Left ventricle myocardium superior (tissue), 1 donor: ENCODE data around the gene PHLDB2. TPM values are rescaled to one million over a fixed set of nuclear protein-coding genes. Genes with fewer than 3 reads are reported as not detected.

Experiments
- ATAC-seq: fragments of 200-7000 bp; cut with Tn5 transposase; one replicate; pipeline ENCODE4 v1.9.1; 2020; ENCODE audit warnings: mild to moderate bottlenecking, moderate library complexity
- DNase-seq: peaks from one replicate; pipeline ENCODE4 v3.0.0-alpha.2; 2020
- intact Hi-C: fragments of 100-400 bp; cut with micrococcal nuclease; formaldehyde crosslinking; loops from one replicate; pipeline ENCODE4 v1.11.0; 2022
- total RNA-seq: library from RNA; stranded (reverse); fragmentation: NEBNext Ultra II Directional; extraction: Animal tissue kit (Norgen Biotek cat#: 25700); gene quantifications from one replicate; pipeline ENCODE4 v1.2.1, GENCODE V29; 2021
- donor health status: DM: no; HTN: yes; CAD: no; lungs with severe emphysema.

Gene PHLDB2
- total RNA-seq, 1 donor from 2014 or later: 128 TPM

- intact Hi-C loops: no loop called here
- no peak for ATAC-seq
- no peak for DNase-seq
Observed at GRCh38 chr3:111975131-111975530, 116.1 kb downstream of the PHLDB2 start.

- DNase-seq: no peak
- intact Hi-C loops: no loop called here
- ATAC-seq: no peak
Observed at GRCh38 chr3:111976254-111976653, 117.2 kb downstream of the PHLDB2 start.

- ATAC-seq (peak; percentile 98), DNase-seq (peak; percentile 99)
- intact Hi-C loops: no loop called here
Observed at GRCh38 chr3:111978583-111979433, 119.7 kb downstream of the PHLDB2 start, which contains the start of gene ABHD10. Gene ABHD10, plus strand, starts transcription at chr3:111979026. Its CDS starts 36 bp downstream, at chr3:111979062.

- ATAC-seq (peak; percentile 10), DNase-seq (no peak)
- intact Hi-C loops: no loop called here
Observed at GRCh38 chr3:111979434-111980038, 120.5 kb downstream of the PHLDB2 start.

GRCh38 chr3:111980716-111981456, 121.8 kb downstream of the PHLDB2 start:
- ATAC-seq (no peak), DNase-seq (no peak)
- intact Hi-C loops: no loop called here

DNA sequence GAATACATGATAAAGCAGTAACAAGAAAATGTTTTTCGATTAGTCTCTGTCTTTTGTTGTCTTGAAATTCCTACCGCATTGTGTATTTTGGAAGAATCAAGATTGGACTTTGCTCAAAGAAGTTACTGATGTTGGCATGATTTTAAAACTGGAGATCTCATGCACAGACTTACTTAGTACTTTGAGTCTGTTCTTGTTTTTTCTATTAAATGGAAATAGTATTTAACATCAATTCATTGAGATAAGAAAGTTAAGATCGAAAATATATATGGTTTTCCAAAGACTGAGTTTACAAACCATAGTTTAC, 122.3 kb downstream of the PHLDB2 start:
- intact Hi-C loops: no loop called here
- no peak for ATAC-seq
- no peak for DNase-seq

GRCh38 chr3:111984636-111985298, 125.7 kb downstream of the PHLDB2 start:
- ATAC-seq: no peak
- no peak for DNase-seq
- intact Hi-C loops: no loop called here

GRCh38 chr3:111986800-111987199, 127.7 kb downstream of the PHLDB2 start:
- DNase-seq: no peak
- intact Hi-C loops: no loop called here
- no peak for ATAC-seq

GRCh38 chr3:111989061-111989678, 130.1 kb downstream of the PHLDB2 start:
- ATAC-seq: peak; percentile 82
- intact Hi-C loops: no loop called here
- no peak for DNase-seq

DNA sequence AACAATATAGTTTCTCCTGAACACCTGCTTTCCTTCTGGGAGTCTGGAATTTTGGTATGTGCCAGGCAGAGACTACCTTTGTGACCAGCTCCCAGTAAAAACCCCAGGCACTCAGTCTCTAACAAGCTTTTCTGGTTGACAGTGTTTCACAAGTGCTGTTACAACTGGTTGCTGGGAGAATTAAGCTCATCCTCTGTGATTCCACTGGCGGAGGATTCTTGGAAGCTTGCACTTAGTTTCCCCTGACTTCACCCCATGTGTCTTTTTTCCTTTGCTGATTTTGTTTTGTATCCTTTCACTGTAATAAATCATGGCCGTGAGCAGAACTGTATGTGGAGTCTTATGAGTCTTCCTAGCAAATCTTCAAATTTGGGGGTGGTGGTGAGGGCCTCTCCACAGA, 134.0 kb downstream of the PHLDB2 start:
- intact Hi-C loops: no loop called here
- DNase-seq (no peak), ATAC-seq (no peak)

GRCh38 chr3:111998636-111999483, 139.8 kb downstream of the PHLDB2 start, which contains the start of gene TAGLN3:
Gene TAGLN3, plus strand, starts transcription at chr3:111998922. Its CDS starts 501 bp downstream, at chr3:111999423.
- DNase-seq (no peak), ATAC-seq (peak; percentile 62)
- intact Hi-C loops: no loop called here

DNA sequence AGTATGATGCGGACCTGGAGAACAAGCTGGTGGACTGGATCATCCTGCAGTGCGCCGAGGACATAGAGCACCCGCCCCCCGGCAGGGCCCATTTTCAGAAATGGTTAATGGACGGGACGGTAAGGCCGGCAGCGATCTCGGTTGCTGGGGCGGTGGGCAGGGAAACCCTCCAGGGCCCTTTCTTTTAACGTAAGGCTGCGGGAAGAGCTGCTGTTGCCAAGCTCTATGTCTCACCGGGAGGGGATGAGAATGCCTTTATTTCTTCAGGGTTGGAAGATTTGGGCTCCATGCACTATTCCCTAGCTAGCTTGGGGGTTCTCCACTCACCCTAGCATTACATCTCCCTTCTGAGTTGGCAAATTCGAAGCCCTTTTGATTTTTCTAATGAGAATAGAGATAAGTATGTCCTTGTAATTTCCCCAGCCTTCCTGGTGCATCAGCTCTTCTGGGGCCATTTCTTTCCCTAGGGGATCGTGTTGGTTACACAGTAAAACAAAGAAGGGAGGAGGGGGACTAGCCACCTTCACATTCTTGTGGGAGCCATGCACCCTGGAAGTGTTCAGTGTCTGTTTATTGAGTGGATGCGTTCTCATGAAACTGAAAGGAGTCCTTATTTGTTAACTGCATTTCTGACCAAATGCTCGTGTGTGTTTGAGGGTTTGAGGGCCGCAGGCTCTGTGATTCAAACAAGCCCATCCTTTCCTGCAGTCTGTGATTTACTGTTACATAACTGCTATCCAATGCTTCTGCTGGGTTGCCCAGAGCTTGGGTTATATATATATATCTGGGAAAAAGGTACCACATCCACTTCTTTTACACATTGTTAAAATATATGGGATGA, 140.6 kb downstream of the PHLDB2 start:
- intact Hi-C loops: no loop called here
- no peak for ATAC-seq
- no peak for DNase-seq

DNA sequence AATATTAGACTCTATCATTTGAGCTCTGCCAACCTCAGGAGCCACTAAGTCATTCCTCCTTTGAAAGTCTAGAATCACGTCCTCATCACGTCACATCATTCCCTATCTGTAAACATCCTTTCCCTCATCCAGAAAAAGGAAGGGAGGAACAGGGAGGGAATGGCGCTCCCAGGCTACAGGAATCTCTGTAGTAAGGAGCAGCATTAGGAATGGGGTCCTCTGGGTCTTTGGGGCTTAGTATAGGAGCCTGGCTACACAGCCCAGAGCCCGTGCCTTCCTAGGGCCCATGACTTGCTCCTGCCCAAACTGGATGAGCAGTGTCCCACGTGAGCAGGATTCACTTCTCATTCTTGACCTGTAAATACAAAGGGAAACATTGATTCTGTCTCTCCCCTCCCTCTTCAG, 141.3 kb downstream of the PHLDB2 start:
- intact Hi-C loops: no loop called here
- no peak for ATAC-seq
- no peak for DNase-seq

DNA sequence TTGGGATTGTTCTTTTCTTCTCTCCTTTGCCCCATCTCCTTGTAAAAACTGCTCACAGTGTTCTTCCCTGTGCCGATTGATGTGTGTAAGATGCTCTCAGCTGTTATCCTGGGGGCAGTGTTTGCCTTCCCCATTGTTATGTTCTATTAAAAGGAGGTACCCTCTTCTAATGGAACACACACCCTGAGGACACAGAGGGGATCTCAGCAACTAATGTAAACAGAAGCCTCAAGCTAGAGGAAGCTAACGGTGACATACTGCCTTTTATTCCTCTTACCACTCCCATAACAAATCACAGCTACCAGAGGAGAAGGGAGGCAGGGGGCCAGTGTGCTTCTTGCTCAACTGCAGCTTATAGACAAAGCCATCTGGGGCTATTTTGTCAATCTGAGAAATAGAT, 141.9 kb downstream of the PHLDB2 start:
- DNase-seq (no peak), ATAC-seq (no peak)
- intact Hi-C loops: no loop called here

- no peak for DNase-seq
- intact Hi-C loops: no loop called here
- ATAC-seq: no peak
Observed at GRCh38 chr3:112001526-112001925, 142.5 kb downstream of the PHLDB2 start.

DNA sequence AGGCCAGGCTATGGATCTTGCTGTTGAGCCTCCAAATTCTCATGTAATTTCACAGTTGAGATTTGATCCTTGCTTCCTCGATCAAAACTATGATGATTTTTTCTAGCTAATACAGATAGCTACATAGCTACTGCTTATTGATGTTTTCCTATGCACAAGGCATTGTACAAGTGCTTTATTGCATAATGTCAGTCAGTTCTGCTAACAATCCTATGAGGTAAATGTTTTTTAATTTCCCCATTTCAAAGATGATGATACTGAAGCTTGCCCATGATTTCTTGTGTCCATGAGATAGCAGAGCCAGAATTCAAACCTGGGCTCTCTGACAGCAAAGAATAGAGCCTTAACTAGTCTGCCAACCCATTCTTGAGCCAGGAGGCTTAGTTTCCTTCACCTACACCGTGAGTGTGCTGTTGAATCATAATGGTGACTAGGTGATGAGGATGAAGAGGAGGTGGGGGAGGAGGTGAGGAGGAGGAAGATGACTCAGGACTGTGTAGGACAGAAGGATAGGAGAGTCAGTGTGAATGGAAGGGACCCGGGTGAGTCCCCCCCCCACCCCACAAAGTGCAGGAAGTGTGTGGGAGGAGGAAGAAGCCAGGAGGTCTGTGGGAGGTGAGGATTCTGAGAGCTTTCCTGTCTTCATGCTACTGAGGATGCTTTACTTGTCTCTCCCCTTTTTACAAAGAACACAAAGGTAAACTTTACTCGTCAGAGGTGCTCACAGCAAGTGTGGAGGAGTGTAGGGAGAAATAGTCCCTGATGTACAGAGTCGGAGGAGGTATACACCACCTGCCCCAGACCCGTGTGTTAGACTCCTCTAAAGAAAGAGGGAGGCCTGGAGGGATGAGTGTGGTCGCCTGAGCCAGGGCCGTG, 143.3 kb downstream of the PHLDB2 start:
- intact Hi-C loops: no loop called here
- DNase-seq (no peak), ATAC-seq (no peak)
